Heart right ventricle (tissue), 16 donors: ENCODE data around the gene CDO1. TPM values are rescaled to one million over a fixed set of nuclear protein-coding genes. Genes with fewer than 3 reads are reported as not detected.

Experiments
- ATAC-seq, 8 donors: fragments of 200-7000 bp; cut with Tn5 transposase; one replicate each; pipeline ENCODE4 v1.9.1; 2020; ENCODE audit warnings: mild to moderate bottlenecking in 8 of 8, moderate library complexity in 8 of 8, moderate number of reproducible peaks in 1 of 8
- DNase-seq, 2 donors: peaks; one replicate each; pipeline ENCODE4 v3.0.0-alpha.2; 2020
- H3K27ac ChIP-seq, 10 donors: fragments of 200-600 bp; sonication (generic) in 2 of 10; one replicate each; pipeline versions ENCODE4 v1.5.0 to v1.8.0; 2020 to 2022; ENCODE audit warnings: mild to moderate bottlenecking in 3 of 10
- H3K27me3 ChIP-seq, 7 donors: fragments of 200-600 bp; one replicate each; pipeline ENCODE4 v1.8.0; 2021 to 2022; ENCODE audit warnings: mild to moderate bottlenecking in 2 of 7
- H3K36me3 ChIP-seq, 9 donors: fragments of 200-600 bp; sonication (generic) in 1 of 9; one replicate each; pipeline versions ENCODE4 v1.5.0 to v1.8.0; 2020 to 2022; ENCODE audit warnings: mild to moderate bottlenecking in 2 of 9
- H3K4me1 ChIP-seq, 9 donors: fragments of 200-600 bp; sonication (generic) in 1 of 9; one replicate each; pipeline versions ENCODE4 v1.5.0 to v1.8.0; 2020 to 2022; ENCODE audit warnings: mild to moderate bottlenecking in 4 of 9
- H3K4me3 ChIP-seq, 10 donors: fragments of 200-600 bp; sonication (generic) in 2 of 10; one replicate each; pipeline versions ENCODE4 v1.5.0 to v1.8.0; 2020 to 2022; ENCODE audit warnings: mild to moderate bottlenecking in 7 of 10, moderate library complexity in 2 of 10
- H3K9me3 ChIP-seq, 11 donors: fragments of 200-600 bp in 10 of 11; sonication (generic) in 2 of 11; one replicate each; pipeline versions ENCODE4 v1.5.0 to v1.8.0; 2013 to 2022; ENCODE audit warnings: mild to moderate bottlenecking in 2 of 11, control low read depth in 1 of 11, moderate library complexity in 1 of 11
- WGBS, 2 donors: extraction: QIAGEN DNeasy Blood & Tissue Kit; methylation state at CpG; one replicate each; pipeline ENCODE4 v1.1.7; 2013; ENCODE audit warnings: inconsistent platforms in 1 of 2; 5-methylcytosine and 5-hydroxymethylcytosine counted together
- intact Hi-C, 10 donors: fragments of 100-400 bp; cut with DNase I; formaldehyde crosslinking; loops; one replicate each; pipeline versions ENCODE4 v1.11.1 to v1.14.2; 2022
- polyA plus RNA-seq, 2 donors: library from polyadenylated mRNA; stranded (reverse); fragments of 200-250 nt; gene quantifications; one replicate each; pipeline ENCODE4 v1.2.3, GENCODE V29; 2013
- total RNA-seq, 10 donors: library from RNA; stranded (reverse); fragmentation: NEBNext Ultra II Directional in 3 of 10; extraction: Animal tissue kit (Norgen Biotek cat#: 25700) in 3 of 10; gene quantifications; one replicate each; pipeline versions ENCODE4 v1.2.1 to v1.2.4, GENCODE V29; 2021 to 2023
- TF ChIP-seq, protein P1 (sequence below), 9 donors: fragments of 200-600 bp; sonication (generic) in 2 of 9; IDR thresholded peaks; one replicate each; pipeline versions ENCODE4 v1.5.0 to v1.8.0; 2021 to 2022; ENCODE audit warnings: antibody characterized with exemption in 9 of 9, mild to moderate bottlenecking in 5 of 9, moderate library complexity in 1 of 9
- donor health status: Arrhythmogenic right ventricular cardiomyopathy.
- donor health status: ischemic (EF 13 %, LVEDD 7.1; RV severe dilation, severe dysfunction).
- donor health status: healthy with polysubstance abuse.
- donor health status: DM: no; HTN: yes; CAD: no.
- donor health status: DM: no; HTN: no; CAD: no.
- donor health status: ischemic (EF 25% LVEDD 6.9; RV normal size, moderate dysfunction).
- donor health status: ischemic (EF 25% LVEDD 5.7; RV mildly dilated, moderate dysfunction).
- donor health status: healthy.
- donor health status: DM: yes; HTN: yes; CAD: no.
- donor health status: Ischemic cardiomyopathy.
- donor health status: ischemic (EF 35%, LVEDD 5.7; RV mildly dilated, moderate dysfunction).
- donor health status: nonischemic (EF 11% LVEDD 7.7; RV severe dilation, severe dysfunction).
- donor health status: DM: yes; HTN: yes; CAD: no.
- donor health status: PGD.
- donor health status: ischemic (EF 29% LVEDD 5.4; RV normal size, mild dysfunction).
- donor health status: nonischemic (EF 23%, LVEDD 6.1; RV moderate dilation, normal function).

Gene CDO1
- total and polyA plus RNA-seq, 12 donors, result 2.3 to 14.8 (median 5.0) TPM

GRCh38 chr5:115807654-115808052 lies 8.8 kb downstream of the CDO1 start:
- H3K9me3 ChIP-seq, result no peaks in the 10 kb centered on the region
- H3K4me1 ChIP-seq, result no peaks in the 10 kb centered on the region
- peaks cover 0 to 32% (median 0%) of the 10 kb centered on the region in 9 donors for H3K36me3 ChIP-seq
- H3K4me3 ChIP-seq, result no peak overlapping the region
- DNase-seq, result no peak
- WGBS, 2 donors, result 88 to 94% methylated on average over 2 of the region's 2 CpGs
- peaks cover 0 to 15% (median 3%) of the 10 kb centered on the region in 7 donors for H3K27me3 ChIP-seq
- TF ChIP-seq, protein P1, sequence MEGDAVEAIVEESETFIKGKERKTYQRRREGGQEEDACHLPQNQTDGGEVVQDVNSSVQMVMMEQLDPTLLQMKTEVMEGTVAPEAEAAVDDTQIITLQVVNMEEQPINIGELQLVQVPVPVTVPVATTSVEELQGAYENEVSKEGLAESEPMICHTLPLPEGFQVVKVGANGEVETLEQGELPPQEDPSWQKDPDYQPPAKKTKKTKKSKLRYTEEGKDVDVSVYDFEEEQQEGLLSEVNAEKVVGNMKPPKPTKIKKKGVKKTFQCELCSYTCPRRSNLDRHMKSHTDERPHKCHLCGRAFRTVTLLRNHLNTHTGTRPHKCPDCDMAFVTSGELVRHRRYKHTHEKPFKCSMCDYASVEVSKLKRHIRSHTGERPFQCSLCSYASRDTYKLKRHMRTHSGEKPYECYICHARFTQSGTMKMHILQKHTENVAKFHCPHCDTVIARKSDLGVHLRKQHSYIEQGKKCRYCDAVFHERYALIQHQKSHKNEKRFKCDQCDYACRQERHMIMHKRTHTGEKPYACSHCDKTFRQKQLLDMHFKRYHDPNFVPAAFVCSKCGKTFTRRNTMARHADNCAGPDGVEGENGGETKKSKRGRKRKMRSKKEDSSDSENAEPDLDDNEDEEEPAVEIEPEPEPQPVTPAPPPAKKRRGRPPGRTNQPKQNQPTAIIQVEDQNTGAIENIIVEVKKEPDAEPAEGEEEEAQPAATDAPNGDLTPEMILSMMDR (IDR thresholded peaks at IDR 0.05), result no peak
- intact Hi-C loops, result no loop called here
- ATAC-seq, result no peak
- no peak overlapping the region for H3K27ac ChIP-seq

DNA sequence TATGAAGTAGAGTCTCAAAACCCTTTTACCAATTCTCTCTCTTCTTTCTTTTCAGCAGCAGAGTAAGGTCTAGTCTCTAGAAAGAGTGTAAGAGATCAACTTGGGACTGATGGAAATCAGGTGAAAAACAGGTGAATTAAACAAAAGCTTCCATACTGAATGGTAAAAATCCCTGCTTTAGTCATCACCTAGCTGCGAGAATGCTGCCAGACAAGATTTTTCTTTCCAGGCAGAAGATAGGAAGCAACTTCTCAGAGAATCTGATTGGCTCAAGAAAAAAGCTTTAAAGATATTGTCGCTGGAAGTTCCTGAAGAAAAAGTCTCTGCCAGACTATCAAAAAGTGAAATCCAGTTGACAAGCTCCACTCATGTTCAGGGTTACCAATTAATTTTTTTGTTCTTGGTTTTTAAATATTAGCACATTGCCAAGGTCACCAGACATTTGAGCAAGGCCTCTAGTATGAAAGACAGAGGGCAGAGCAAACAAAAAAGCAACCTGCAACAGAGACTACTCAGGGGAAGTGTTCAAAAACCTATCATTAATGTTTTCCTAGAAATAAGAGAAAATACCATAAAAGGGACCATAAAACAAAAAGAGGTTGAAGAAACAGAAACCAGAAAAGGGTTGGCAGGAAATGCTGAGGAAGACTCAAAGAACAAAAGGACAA lies 9.3 kb downstream of the CDO1 start:
- Histone ChIP-seq H3K27me3 (peaks cover 0 to 10% (median 0%) of the 10 kb centered on the region in 7 donors), H3K9me3 (no peaks in the 10 kb centered on the region), H3K36me3 (peaks cover 0 to 32% (median 0%) of the 10 kb centered on the region in 9 donors), H3K4me3 (no peak overlapping the region), H3K4me1 (no peaks in the 10 kb centered on the region), H3K27ac (no peak overlapping the region)
- WGBS, 2 donors, result 63 to 77% methylated on average over 2 of the region's 2 CpGs
- DNase-seq (no peak), ATAC-seq (no peak)
- TF ChIP-seq, protein P1 (IDR thresholded peaks at IDR 0.05), result no peak
- intact Hi-C loops, result no loop called here

DNA sequence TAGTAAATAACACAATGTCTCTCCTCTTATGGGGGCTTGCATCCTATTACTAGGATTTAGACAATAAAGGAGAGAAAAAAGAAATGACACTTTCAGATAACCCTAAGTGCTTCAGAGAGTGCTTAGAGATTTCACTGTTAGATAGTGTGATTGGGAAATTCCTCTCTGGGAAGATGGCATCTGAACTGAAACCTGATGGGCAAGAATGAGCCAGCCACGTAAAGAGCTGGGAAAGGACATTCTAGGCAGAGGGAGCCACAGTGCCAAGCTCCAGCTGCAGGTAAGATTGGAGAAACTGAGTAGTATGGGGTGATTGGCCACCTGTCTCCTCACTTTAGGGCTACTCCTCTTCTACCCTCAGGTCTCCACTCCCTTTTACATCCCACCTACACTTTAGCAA lies 14.5 kb downstream of the CDO1 start:
- Histone ChIP-seq H3K27ac (no peak overlapping the region), H3K9me3 (no peaks in the 10 kb centered on the region), H3K4me3 (no peak overlapping the region), H3K4me1 (no peaks in the 10 kb centered on the region), H3K36me3 (peaks cover 0 to 10% (median 0%) of the 10 kb centered on the region in 9 donors), H3K27me3 (no peaks in the 10 kb centered on the region)
- ATAC-seq, result no peak
- TF ChIP-seq, protein P1 (IDR thresholded peaks at IDR 0.05), result no peak
- DNase-seq, result no peak
- WGBS, 2 donors, result 52 to 71% methylated on average over 1 of the region's 1 CpG
- intact Hi-C loops, result loop anchor here in 1 of 10 donors (2.0 kb wide), 1 partner anchor 13 kb away; no protein-coding TSS in a partner anchor

GRCh38 chr5:115801152-115801551 lies 15.3 kb downstream of the CDO1 start:
- no peak for DNase-seq
- no peak overlapping the region for H3K4me3 ChIP-seq
- H3K27me3 ChIP-seq, result no peaks in the 10 kb centered on the region
- intact Hi-C loops, result loop anchor here in 1 of 10 donors (2.0 kb wide), 1 partner anchor 14 kb away; no protein-coding TSS in a partner anchor
- peaks cover 0 to 10% (median 0%) of the 10 kb centered on the region in 9 donors for H3K36me3 ChIP-seq
- no peaks in the 10 kb centered on the region for H3K4me1 ChIP-seq
- TF ChIP-seq, protein P1 (IDR thresholded peaks at IDR 0.05), result no peak
- H3K27ac ChIP-seq, result no peak overlapping the region
- no peak for ATAC-seq
- WGBS, 2 donors, result 98 to 99% methylated on average over 2 of the region's 2 CpGs
- H3K9me3 ChIP-seq, result no peaks in the 10 kb centered on the region
